ENCODE results near the gene LRP6. TPM values are rescaled to one million over a fixed set of nuclear protein-coding genes. Genes with fewer than 3 reads are reported as not detected.
"Not testable (repeated sequence)": the region's sequence is repeated elsewhere in the genome, so short reads cannot be mapped to it uniquely, and the experiment has no call there.

LRP6 gene
- total and polyA plus RNA-seq, 2 of the 13 experiments (the other 11 are each of a cell fraction or from before 2014, with no cell fraction given), result 33.8 to 42.0 TPM

DNA sequence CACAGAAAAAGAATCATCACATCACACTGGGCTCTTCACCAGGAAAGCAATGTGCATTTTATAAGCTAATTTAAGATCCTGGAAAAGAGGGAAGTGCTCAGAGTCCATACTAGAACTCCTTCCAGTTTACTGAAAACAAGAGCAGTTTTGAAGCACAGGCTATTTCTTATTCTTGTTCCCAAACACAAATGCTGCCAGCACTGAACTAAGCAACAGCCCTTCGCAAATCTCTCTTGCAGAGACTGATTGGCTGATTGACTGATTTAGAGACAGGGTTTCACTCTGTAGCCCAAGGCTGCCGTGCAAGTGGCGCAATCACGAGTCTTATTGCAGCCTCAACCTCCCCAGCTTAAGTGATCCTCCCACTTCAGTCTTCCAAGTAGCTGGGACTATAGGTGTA lies 151.3 kb downstream of the LRP6 start:
- CTCF ChIA-PET (ENCODE audit: low intra/inter-chr PET ratio, low total read pairs), result no interaction called here
- no peak for DNase-seq (ENCODE audit: low spot score)
- H3K9ac ChIP-seq (ENCODE audit: insufficient read depth, low read depth, low read length), result no peak overlapping the region
- no peak for FAIRE-seq
- no peaks in the 10 kb centered on the region for H3K9me3 ChIP-seq (ENCODE audit: low read length)
- 98% methylated on average over 4 of the region's 4 CpGs for WGBS (ENCODE audit: low lambda C conversion rate)
- in situ Hi-C loops (cut with HindIII; ENCODE audit: extremely low pct_ligation_motif_present, low pct_unique_long_range_greater_than_20kb), result no loop called here
- H3K36me3 ChIP-seq (replicated peaks in 1 of 2; ENCODE audit: control insufficient read depth in 1 of 2, insufficient read depth in 2 of 2, low read length in 2 of 2), result peaks cover 3 to 11% of the 10 kb centered on the region in 2 experiments; a peak in 4 of 5 replicates
- no peaks in the 10 kb centered on the region for H4K20me1 ChIP-seq (ENCODE audit: insufficient read depth, low read length)
- intact Hi-C loops (cut with micrococcal nuclease; ENCODE audit: unreplicated experiment), result no loop called here
- no peak overlapping the region for H3K27ac ChIP-seq (ENCODE audit: extremely low read length, insufficient read depth, low read length)
- TF ChIP-seq ZSCAN25 (CRISPR knock-in tag; IDR thresholded peaks at IDR 0.05), result no peak
- no peak for TF ChIP-seq RBFOX2 (IDR thresholded peaks at IDR 0.05; ENCODE audit: low read depth, low read length)
- TF ChIP-seq, protein P1, sequence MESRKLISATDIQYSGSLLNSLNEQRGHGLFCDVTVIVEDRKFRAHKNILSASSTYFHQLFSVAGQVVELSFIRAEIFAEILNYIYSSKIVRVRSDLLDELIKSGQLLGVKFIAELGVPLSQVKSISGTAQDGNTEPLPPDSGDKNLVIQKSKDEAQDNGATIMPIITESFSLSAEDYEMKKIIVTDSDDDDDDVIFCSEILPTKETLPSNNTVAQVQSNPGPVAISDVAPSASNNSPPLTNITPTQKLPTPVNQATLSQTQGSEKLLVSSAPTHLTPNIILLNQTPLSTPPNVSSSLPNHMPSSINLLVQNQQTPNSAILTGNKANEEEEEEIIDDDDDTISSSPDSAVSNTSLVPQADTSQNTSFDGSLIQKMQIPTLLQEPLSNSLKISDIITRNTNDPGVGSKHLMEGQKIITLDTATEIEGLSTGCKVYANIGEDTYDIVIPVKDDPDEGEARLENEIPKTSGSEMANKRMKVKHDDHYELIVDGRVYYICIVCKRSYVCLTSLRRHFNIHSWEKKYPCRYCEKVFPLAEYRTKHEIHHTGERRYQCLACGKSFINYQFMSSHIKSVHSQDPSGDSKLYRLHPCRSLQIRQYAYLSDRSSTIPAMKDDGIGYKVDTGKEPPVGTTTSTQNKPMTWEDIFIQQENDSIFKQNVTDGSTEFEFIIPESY (CRISPR knock-in tag; IDR thresholded peaks at IDR 0.05), result no peak
- no peak for TF ChIP-seq ZNF510 (CRISPR knock-in tag; IDR thresholded peaks at IDR 0.05; ENCODE audit: low read depth)
- no peak overlapping the region for H2AFZ ChIP-seq (ENCODE audit: low read length)
- no TSS peak for BruUV-seq (replicated peaks)
- no peak overlapping the region for H3K4me2 ChIP-seq (ENCODE audit: low read depth, low read length)
- POLR2A ChIA-PET, result no interaction called here
- peaks cover 25% of the 10 kb centered on the region for H3K4me1 ChIP-seq (ENCODE audit: insufficient read depth, low read length)
- no peaks in the 10 kb centered on the region for H3K27me3 ChIP-seq (ENCODE audit: control insufficient read depth in 1 of 2, insufficient read depth in 2 of 2, low read length in 2 of 2)
- H3K4me3 ChIP-seq (replicated peaks in 1 of 3; ENCODE audit: insufficient read depth in 1 of 3, low read depth in 2 of 3, low read length in 3 of 3), result no peak overlapping the region
- ATAC-seq, result no peak
- no peaks in the 10 kb centered on the region for H3K79me2 ChIP-seq (ENCODE audit: insufficient read depth, low read length)

DNA sequence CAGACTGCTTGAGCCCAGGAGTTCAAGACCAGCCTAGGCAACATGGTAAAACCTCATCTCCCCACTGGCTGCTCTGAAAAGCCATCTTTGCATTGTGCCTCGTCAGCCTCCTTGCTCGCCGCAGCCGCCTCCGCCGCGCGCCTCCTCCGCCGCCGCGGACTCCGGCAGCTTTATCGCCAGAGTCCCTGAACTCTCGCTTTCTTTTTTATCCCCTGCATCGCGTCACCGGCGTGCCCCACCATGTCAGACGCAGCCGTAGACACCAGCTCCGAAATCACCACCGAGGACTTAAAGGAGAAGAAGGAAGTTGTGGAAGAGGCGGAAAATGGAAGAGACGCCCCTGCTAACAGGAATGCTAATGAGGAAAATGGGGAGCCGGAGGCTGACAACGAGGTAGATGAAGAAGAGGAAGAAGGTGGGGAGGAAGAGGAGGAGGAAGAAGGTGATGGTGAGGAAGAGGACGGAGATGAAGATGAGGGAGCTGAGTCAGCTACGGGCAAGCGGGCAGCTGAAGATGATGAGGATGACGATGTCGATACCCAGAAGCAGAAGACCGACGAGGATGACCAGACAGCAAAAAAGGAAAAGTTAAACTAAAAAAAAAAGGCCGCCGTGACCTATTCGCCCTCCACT lies 155.8 kb downstream of the LRP6 start:
- ATAC-seq; CTCF ChIA-PET (ENCODE audit: low intra/inter-chr PET ratio, low total read pairs); DNase-seq (ENCODE audit: low spot score); POLR2A ChIA-PET; H3K4me1 ChIP-seq (ENCODE audit: insufficient read depth, low read length); H3K27me3 ChIP-seq (ENCODE audit: control insufficient read depth in 1 of 2, insufficient read depth in 2 of 2, low read length in 2 of 2); BruUV-seq (replicated peaks); FAIRE-seq; in situ Hi-C loops (cut with HindIII; ENCODE audit: extremely low pct_ligation_motif_present, low pct_unique_long_range_greater_than_20kb); H3K4me3 ChIP-seq (replicated peaks in 1 of 3; ENCODE audit: insufficient read depth in 1 of 3, low read depth in 2 of 3, low read length in 3 of 3); H3K4me2 ChIP-seq (ENCODE audit: low read depth, low read length); intact Hi-C loops (cut with micrococcal nuclease; ENCODE audit: unreplicated experiment); H2AFZ ChIP-seq (ENCODE audit: low read length); H3K36me3 ChIP-seq (replicated peaks in 1 of 2; ENCODE audit: control insufficient read depth in 1 of 2, insufficient read depth in 2 of 2, low read length in 2 of 2); H4K20me1 ChIP-seq (ENCODE audit: insufficient read depth, low read length); H3K79me2 ChIP-seq (ENCODE audit: insufficient read depth, low read length); H3K9me3 ChIP-seq (ENCODE audit: low read length); H3K9ac ChIP-seq (ENCODE audit: insufficient read depth, low read depth, low read length); H3K27ac ChIP-seq (ENCODE audit: extremely low read length, insufficient read depth, low read length): not testable (repeated sequence)
- 94% methylated on average over 27 of the region's 37 CpGs for WGBS (ENCODE audit: low lambda C conversion rate)

Data from HepG2 (cell line).